Sigmoid colon (tissue), 7 donors: ENCODE results near the gene BRF1. TPM values are rescaled to one million over a fixed set of nuclear protein-coding genes. Genes with fewer than 3 reads are reported as not detected.

ENCODE experiments used
- DNase-seq: peaks from one replicate; pipeline ENCODE4 v3.0.0-alpha.2; 2019
- H3K27ac ChIP-seq, 4 donors: fragments of 200-600 bp; sonication (generic); one replicate each; pipeline ENCODE4 v1.5.1; 2016 to 2019; ENCODE audit warnings: mild to moderate bottlenecking in 1 of 4
- H3K27me3 ChIP-seq, 3 donors: fragments of 200-600 bp; sonication (generic); one replicate each; pipeline ENCODE4 v1.5.1; 2019; ENCODE audit warnings: mild to moderate bottlenecking in 1 of 3
- H3K36me3 ChIP-seq, 4 donors: fragments of 200-600 bp; sonication (generic); one replicate each; pipeline ENCODE4 v1.5.1; 2016 to 2019
- H3K4me1 ChIP-seq, 4 donors: fragments of 200-600 bp; sonication (generic); one replicate each; pipeline ENCODE4 v1.5.1; 2017 to 2019
- H3K4me3 ChIP-seq, 4 donors: fragments of 200-600 bp; sonication (generic); one replicate each; pipeline ENCODE4 v1.5.1; 2017 to 2019; ENCODE audit warnings: mild to moderate bottlenecking in 2 of 4, moderate library complexity in 1 of 4
- H3K9me3 ChIP-seq, 4 donors: fragments of 200-600 bp in 3 of 4; sonication (generic) in 3 of 4; one replicate each; pipeline versions ENCODE4 v1.5.1 to v1.6.1; 2013 to 2019
- CTCF ChIP-seq, 4 experiments: fragments of 450-650 bp in 3 of 4; fragments of 200-600 bp in 1 of 4; IDR thresholded peaks; one replicate each; pipeline ENCODE4 v1.5.1; 2016 to 2019; ENCODE audit warnings: antibody characterized with exemption in 4 of 4, mild to moderate bottlenecking in 3 of 4, moderate library complexity in 2 of 4
- EP300 ChIP-seq, 4 donors: sonication (generic); formaldehyde crosslinking; IDR thresholded peaks; one replicate each; pipeline ENCODE4 v1.6.1; 2017; ENCODE audit warnings: antibody characterized with exemption in 4 of 4
- POLR2A ChIP-seq, 2 donors: fragments of 450-650 bp; IDR thresholded peaks; one replicate each; pipeline ENCODE4 v1.6.1; 2016; ENCODE audit warnings: antibody characterized with exemption in 2 of 2, mild to moderate bottlenecking in 2 of 2, moderate library complexity in 2 of 2
- POLR2AphosphoS5 ChIP-seq, 4 donors: sonication (generic); formaldehyde crosslinking; IDR thresholded peaks; one replicate each; pipeline ENCODE4 v1.6.1; 2017; ENCODE audit warnings: antibody characterized with exemption in 4 of 4
- WGBS, 2 donors: extraction: QIAGEN DNeasy Blood & Tissue Kit; methylation state at CpG; one replicate each; pipeline ENCODE4 v1.1.7; 2013; 5-methylcytosine and 5-hydroxymethylcytosine counted together
- intact Hi-C: fragments of 100-400 bp; cut with DNase I; formaldehyde crosslinking; loops from one replicate; pipeline ENCODE4 v1.15.1; 2023
- polyA plus RNA-seq, 3 donors: library from polyadenylated mRNA; stranded (reverse); fragments of 200-250 nt; gene quantifications; one replicate each; pipeline ENCODE4 v1.2.3, GENCODE V29; 2013
- total RNA-seq, 4 donors: library from RNA; depleted of rRNA; stranded (reverse); fragments of >200 nt; gene quantifications; one replicate each; pipeline ENCODE4 v1.1.0, GENCODE V29; 2016
- donor health status: healthy with polysubstance abuse.
- donor health status: Bipolar disorder and iron deficiency.
- donor health status: healthy.

The BRF1 gene
- total and polyA plus RNA-seq, 7 donors, result 9.0 to 39.2 (median 23.7) TPM

DNA sequence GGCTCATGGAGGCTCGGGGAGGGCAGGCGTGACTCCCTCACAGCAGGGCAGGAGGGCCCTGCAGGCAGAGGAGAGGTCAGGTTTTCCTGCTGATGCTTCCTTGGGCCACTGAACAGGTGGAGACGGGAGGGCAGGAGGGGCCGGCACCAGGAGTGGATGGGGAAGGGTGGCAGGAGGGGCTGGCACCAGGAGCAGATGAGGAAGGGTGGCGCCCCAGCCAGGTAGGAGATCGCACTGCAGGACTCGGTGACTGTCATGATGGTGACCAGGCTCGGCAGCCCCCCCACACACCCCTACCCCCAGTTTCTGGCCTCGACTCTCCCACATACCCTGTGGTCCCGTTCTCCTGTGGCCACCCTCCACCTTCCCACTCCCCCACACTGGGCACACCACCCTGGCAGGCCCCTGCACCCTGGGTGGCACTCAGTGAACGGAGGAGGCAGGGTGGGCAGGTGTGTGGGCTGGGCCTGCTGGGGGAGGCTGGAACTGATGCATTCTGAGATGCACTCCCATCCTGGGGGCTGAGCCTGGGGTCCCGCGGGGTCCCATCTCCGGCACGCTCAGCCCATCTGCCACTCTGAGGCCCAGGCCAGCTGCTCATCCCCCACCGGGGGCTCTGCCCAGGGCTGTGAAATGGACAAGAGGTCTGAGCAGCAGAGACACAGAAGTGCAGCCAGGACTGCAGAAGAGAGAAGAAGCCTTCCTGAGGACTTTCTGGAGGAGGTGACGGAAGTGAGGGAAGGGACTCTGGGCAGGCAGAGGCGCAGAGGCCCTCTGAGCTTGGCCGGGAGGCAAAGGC is 122.5 kb downstream of the BRF1 start:
- Histone ChIP-seq H3K9me3 (no peaks in the 10 kb centered on the region), H3K4me3 (no peak overlapping the region), H3K36me3 (no peaks in the 10 kb centered on the region), H3K4me1 (peaks cover 0 to 15% (median 10%) of the 10 kb centered on the region in 4 donors), H3K27ac (no peak overlapping the region), H3K27me3 (peaks cover 0 to 7% (median 0%) of the 10 kb centered on the region in 3 donors)
- DNase-seq, result no peak
- TF ChIP-seq EP300 (IDR thresholded peaks at IDR 0.05) (no peak), CTCF (IDR thresholded peaks at IDR 0.05) (no peak), POLR2AphosphoS5 (IDR thresholded peaks at IDR 0.05) (no peak), POLR2A (IDR thresholded peaks at IDR 0.05) (no peak)
- 88% methylated on average over 19 of the region's 19 CpGs for WGBS, 2 donors
- intact Hi-C loops, result no loop called here

DNA sequence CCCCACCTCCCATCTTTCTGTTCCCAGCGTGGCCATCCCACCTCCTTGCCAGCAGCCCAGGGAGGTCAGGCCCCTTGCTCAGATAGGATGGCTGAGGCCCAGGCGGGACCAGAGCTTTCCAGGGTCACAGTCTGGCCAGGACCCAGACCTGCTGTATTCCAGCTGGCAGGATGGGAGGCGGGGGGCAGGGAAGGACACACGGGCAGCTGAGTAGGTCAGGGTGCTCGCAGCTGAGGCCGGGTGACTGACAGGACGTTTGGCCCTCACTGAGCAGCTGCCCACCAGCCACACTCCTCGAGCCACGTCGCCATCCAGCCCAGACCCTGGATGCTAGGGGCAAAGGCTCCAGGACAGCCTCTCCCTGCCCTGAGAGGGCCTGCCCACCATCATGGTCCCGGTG is 123.7 kb downstream of the BRF1 start:
- intact Hi-C loops, result no loop called here
- peaks cover 0 to 7% (median 0%) of the 10 kb centered on the region in 3 donors for H3K27me3 ChIP-seq
- H3K4me3 ChIP-seq, result no peak overlapping the region
- TF ChIP-seq POLR2AphosphoS5 (IDR thresholded peaks at IDR 0.05), result no peak
- no peak for TF ChIP-seq CTCF (IDR thresholded peaks at IDR 0.05)
- no peak for TF ChIP-seq EP300 (IDR thresholded peaks at IDR 0.05)
- TF ChIP-seq POLR2A (IDR thresholded peaks at IDR 0.05), result no peak
- no peak overlapping the region for H3K27ac ChIP-seq
- WGBS, 2 donors, result 79 to 81% methylated on average over 11 of the region's 11 CpGs
- peaks cover 0 to 15% (median 10%) of the 10 kb centered on the region in 4 donors for H3K4me1 ChIP-seq
- no peaks in the 10 kb centered on the region for H3K9me3 ChIP-seq
- H3K36me3 ChIP-seq, result no peaks in the 10 kb centered on the region
- DNase-seq, result no peak

DNA sequence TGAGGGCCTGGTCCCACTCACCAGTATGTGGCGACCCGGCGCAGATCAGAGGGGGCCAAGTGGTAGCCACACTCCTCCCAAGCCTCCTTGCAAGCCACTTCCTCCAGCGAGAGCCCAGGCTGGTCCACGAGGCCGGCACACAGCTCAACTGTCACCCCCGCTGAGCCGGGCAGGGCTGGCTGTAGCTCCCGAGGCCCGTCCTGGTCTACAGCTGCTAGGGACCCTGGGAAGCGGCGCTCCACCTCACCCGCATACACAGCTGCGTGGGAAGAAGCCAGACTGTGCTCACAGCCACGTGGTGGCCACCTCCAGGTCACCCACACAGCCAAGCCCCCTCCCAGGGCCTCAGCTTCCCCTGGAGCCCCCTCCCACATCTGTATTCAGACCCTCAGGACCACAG is 124.3 kb downstream of the BRF1 start:
- H3K4me3 ChIP-seq, result no peak overlapping the region
- no peak overlapping the region for H3K27ac ChIP-seq
- TF ChIP-seq POLR2A (IDR thresholded peaks at IDR 0.05), result no peak
- no peak for TF ChIP-seq CTCF (IDR thresholded peaks at IDR 0.05)
- TF ChIP-seq EP300 (IDR thresholded peaks at IDR 0.05), result no peak
- no peak for TF ChIP-seq POLR2AphosphoS5 (IDR thresholded peaks at IDR 0.05)
- H3K4me1 ChIP-seq, result peaks cover 0 to 15% (median 9%) of the 10 kb centered on the region in 4 donors
- no peaks in the 10 kb centered on the region for H3K36me3 ChIP-seq
- intact Hi-C loops, result no loop called here
- peaks cover 0 to 7% (median 0%) of the 10 kb centered on the region in 3 donors for H3K27me3 ChIP-seq
- WGBS, 2 donors, result 85 to 89% methylated on average over 15 of the region's 15 CpGs
- no peaks in the 10 kb centered on the region for H3K9me3 ChIP-seq
- DNase-seq, result no peak

GRCh38 chr14:105173901-105174894 is 126.6 kb downstream of the BRF1 start:
- TF ChIP-seq POLR2AphosphoS5 (IDR thresholded peaks at IDR 0.05) (no peak), CTCF (IDR thresholded peaks at IDR 0.05) (no peak), EP300 (IDR thresholded peaks at IDR 0.05) (no peak)
- H3K36me3 ChIP-seq, result no peaks in the 10 kb centered on the region
- peaks cover 1 to 21% (median 14%) of the 10 kb centered on the region in 3 donors for H3K27me3 ChIP-seq
- peaks cover 0 to 7% (median 1%) of the 10 kb centered on the region in 4 donors for H3K4me1 ChIP-seq
- intact Hi-C loops, result no loop called here
- WGBS, 2 donors, result 60 to 85% methylated on average over 32 of the region's 32 CpGs
- no peak overlapping the region for H3K4me3 ChIP-seq
- no peak for DNase-seq
- no peaks in the 10 kb centered on the region for H3K9me3 ChIP-seq
- H3K27ac ChIP-seq, result no peak overlapping the region
